ENCODE data around the gene OPCML.

DNA sequence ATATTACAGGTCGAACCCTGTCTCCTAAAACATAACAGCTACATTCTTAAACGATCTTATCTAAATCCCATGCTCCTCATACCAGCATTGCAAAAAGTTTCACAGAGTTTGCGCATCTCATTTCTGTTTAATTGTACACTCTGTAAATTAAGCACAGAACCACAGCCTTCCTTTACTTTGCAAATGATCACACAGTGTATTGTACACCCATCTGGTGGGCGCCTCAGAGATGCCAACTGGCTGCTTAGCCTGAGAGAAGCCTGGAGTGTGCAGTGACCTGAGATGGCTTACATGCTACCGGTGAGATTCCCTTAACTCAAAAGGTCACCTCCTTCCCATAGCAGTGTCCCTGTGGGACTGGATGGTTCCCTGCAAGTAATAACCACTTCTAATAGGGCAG, 1077.3 kb downstream of the OPCML start:
- TF ChIP-seq, protein P1, sequence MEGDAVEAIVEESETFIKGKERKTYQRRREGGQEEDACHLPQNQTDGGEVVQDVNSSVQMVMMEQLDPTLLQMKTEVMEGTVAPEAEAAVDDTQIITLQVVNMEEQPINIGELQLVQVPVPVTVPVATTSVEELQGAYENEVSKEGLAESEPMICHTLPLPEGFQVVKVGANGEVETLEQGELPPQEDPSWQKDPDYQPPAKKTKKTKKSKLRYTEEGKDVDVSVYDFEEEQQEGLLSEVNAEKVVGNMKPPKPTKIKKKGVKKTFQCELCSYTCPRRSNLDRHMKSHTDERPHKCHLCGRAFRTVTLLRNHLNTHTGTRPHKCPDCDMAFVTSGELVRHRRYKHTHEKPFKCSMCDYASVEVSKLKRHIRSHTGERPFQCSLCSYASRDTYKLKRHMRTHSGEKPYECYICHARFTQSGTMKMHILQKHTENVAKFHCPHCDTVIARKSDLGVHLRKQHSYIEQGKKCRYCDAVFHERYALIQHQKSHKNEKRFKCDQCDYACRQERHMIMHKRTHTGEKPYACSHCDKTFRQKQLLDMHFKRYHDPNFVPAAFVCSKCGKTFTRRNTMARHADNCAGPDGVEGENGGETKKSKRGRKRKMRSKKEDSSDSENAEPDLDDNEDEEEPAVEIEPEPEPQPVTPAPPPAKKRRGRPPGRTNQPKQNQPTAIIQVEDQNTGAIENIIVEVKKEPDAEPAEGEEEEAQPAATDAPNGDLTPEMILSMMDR (optimal IDR thresholded peaks at IDR 0.05 in 1 of 3, IDR thresholded peaks at IDR 0.05 in 1 of 3, conservative IDR thresholded peaks at IDR 0.05 in 1 of 3; ENCODE audit: extremely low read depth in 1 of 3, insufficient read depth in 2 of 3, low read length in 3 of 3) = no peak
- TF ChIP-seq EZH2 (IDR thresholded peaks at IDR 0.05; ENCODE audit: low read length) = no peak

Data from keratinocyte (primary cell).